Body of pancreas (tissue), 4 donors: ENCODE data around the gene PPP6R1. TPM values are rescaled to one million over a fixed set of nuclear protein-coding genes. Genes with fewer than 3 reads are reported as not detected.
A peak's percentile ranks its signal among the peaks of the same experiment; 100 is the strongest.
"Not testable (repeated sequence)": the region's sequence is repeated elsewhere in the genome, so short reads cannot be mapped to it uniquely, and the experiment has no call there.

Experiments
- ATAC-seq: fragments of 150-250 bp; one replicate; pipeline ENCODE4 v1.9.1; 2016
- DNase-seq, 4 donors: peaks; one replicate each; pipeline ENCODE4 v3.0.0-alpha.2; 2019
- H3K27ac ChIP-seq, 4 donors: fragments of 200-600 bp; sonication (generic); 1 replicate in 3 of 4; 2 replicates in 1 of 4; pipeline versions ENCODE4 v1.5.1 to v1.6.1; 2016 to 2019; ENCODE audit warnings: mild to moderate bottlenecking in 1 of 4, mixed read lengths in 1 of 4, moderate library complexity in 1 of 4
- H3K27me3 ChIP-seq, 2 donors: fragments of 200-600 bp; sonication (generic); one replicate each; pipeline ENCODE4 v1.6.0; 2016; ENCODE audit warnings: mild to moderate bottlenecking in 1 of 2
- H3K36me3 ChIP-seq, 2 donors: fragments of 200-600 bp; sonication (generic); replicated peaks in 1 of 2; 2 replicates each; pipeline ENCODE4 v1.5.1; 2016; ENCODE audit warnings: low read depth in 2 of 2; ENCODE audit not compliant: insufficient read depth in 1 of 2
- H3K4me1 ChIP-seq: fragments of 200-600 bp; sonication (generic); one replicate; pipeline ENCODE4 v1.6.0; 2016
- H3K4me3 ChIP-seq, 2 donors: fragments of 200-600 bp; sonication (generic); 1 replicate in 1 of 2; 2 replicates in 1 of 2; pipeline ENCODE4 v1.5.1; 2016 to 2019
- H3K9me3 ChIP-seq, 3 donors: fragments of 200-600 bp; sonication (generic); 1 replicate in 2 of 3; 2 replicates in 1 of 3; pipeline ENCODE4 v1.5.1; 2016
- POLR2A ChIP-seq, 3 donors: fragments of 450-650 bp; IDR thresholded peaks; one replicate each; pipeline ENCODE4 v1.6.1; 2016; ENCODE audit warnings: antibody characterized with exemption in 3 of 3, mild to moderate bottlenecking in 2 of 3
- WGBS, 2 donors: methylation state at CpG; one replicate each; pipeline ENCODE4 v1.1.5; 2017; 5-methylcytosine and 5-hydroxymethylcytosine counted together
- intact Hi-C: fragments of 100-400 bp; cut with DNase I; formaldehyde crosslinking; loops from one replicate; pipeline ENCODE4 v1.15.1; 2023
- total RNA-seq, 2 donors: library from RNA; depleted of rRNA; stranded (reverse); fragments of >200 nt; gene quantifications; one replicate each; pipeline ENCODE4 v1.1.0, GENCODE V29; 2016
- TF ChIP-seq, protein P1 (sequence below), 7 experiments: fragments of 450-650 bp in 4 of 7; fragments of 200-600 bp in 3 of 7; sonication (generic) in 3 of 7; IDR thresholded peaks; one replicate each; pipeline ENCODE4 v1.5.1; 2016 to 2019; ENCODE audit warnings: antibody characterized with exemption in 7 of 7

The PPP6R1 gene
- total RNA-seq, 2 donors from 2014 or later: 19.2 to 20.8 TPM

DNA sequence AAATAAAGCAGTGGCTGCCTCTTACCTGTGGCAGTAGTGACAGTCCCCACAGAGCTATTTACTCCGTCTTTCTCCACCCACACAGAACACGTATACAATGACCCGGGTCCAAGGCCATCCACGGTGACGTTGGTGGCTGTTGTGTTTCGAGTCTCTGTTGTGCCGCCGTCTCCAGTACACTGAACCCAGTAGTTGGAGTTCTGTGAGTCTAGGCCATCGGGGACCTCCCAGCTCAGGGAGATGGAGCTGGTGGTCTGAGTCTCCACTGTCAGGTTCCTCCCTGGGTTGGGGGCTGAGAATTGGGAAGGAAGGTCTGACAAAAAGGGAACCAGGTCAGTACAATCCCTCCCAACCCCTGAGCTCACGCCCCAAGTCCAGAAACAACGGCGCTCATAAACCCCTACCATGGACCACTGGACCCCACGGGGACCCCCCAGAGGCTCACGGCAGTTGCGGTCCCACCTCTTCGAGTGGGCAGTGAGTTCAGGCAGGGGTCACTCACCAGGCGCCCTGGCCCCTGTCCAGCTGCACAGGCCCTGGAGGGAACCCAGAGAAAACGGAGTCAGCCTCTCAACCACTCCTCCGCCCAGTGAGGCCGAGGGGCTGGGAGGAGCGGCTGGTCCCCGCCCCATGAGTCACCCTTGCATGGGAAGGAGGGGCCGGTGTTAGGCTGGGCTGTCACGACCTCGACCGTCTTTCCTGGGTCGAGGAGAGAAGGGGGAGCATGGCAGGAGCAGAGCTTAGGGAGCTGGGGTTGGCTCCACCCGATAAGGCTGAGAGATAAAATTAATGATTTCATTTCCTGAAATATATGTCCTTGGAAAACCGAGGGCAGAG is 51.9 kb downstream of the PPP6R1 start:
- Histone ChIP-seq H3K36me3 (no peaks in the 10 kb centered on the region), H3K27ac (peak overlapping the region; percentile 65 to 85 (median 82)), H3K27me3 (no peaks in the 10 kb centered on the region), H3K4me1 (peaks cover 37% of the 10 kb centered on the region), H3K4me3 (no peak overlapping the region), H3K9me3 (no peaks in the 10 kb centered on the region)
- TF ChIP-seq POLR2A (IDR thresholded peaks at IDR 0.05): peak; percentile 63 to 84 (median 80)
- TF ChIP-seq, protein P1, sequence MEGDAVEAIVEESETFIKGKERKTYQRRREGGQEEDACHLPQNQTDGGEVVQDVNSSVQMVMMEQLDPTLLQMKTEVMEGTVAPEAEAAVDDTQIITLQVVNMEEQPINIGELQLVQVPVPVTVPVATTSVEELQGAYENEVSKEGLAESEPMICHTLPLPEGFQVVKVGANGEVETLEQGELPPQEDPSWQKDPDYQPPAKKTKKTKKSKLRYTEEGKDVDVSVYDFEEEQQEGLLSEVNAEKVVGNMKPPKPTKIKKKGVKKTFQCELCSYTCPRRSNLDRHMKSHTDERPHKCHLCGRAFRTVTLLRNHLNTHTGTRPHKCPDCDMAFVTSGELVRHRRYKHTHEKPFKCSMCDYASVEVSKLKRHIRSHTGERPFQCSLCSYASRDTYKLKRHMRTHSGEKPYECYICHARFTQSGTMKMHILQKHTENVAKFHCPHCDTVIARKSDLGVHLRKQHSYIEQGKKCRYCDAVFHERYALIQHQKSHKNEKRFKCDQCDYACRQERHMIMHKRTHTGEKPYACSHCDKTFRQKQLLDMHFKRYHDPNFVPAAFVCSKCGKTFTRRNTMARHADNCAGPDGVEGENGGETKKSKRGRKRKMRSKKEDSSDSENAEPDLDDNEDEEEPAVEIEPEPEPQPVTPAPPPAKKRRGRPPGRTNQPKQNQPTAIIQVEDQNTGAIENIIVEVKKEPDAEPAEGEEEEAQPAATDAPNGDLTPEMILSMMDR (IDR thresholded peaks at IDR 0.05): no peak
- ATAC-seq (peak; percentile 90), DNase-seq (peak; percentile 87 to 94 (median 92))
- intact Hi-C loops: no loop called here
- 9 to 16% methylated on average over 20 to 29 of the region's 29 CpGs for WGBS, 2 donors

DNA sequence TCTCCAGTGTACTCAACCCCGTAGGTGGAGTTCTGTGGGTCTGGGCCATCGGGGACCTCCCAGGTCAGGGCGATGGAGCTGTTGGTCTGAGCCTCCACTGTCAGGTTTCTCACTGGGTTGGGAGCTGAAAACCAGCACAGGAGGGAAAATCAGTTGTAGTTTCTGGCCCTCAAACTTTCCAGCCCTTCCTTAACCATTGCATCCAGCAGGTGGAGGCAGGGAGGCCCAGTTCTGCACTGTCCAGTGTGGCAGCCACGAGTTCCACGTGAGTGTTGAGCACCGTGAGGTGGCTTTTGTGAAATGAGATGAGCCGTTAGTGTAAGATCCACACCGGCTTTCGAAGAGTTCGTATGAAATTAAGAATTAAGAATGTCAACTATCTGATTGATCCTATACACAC is 56.6 kb downstream of the PPP6R1 start:
- 63 to 72% methylated on average over 8 to 10 of the region's 10 CpGs for WGBS, 2 donors
- H3K4me3 ChIP-seq, DNase-seq, ATAC-seq, H3K36me3 ChIP-seq, H3K27me3 ChIP-seq, H3K9me3 ChIP-seq, intact Hi-C loops, H3K27ac ChIP-seq: not testable (repeated sequence)
- TF ChIP-seq, protein P1 (IDR thresholded peaks at IDR 0.05): peak in 1 of 7 experiments; percentile 4
- H3K4me1 ChIP-seq: peaks cover 10% of the 10 kb centered on the region

DNA sequence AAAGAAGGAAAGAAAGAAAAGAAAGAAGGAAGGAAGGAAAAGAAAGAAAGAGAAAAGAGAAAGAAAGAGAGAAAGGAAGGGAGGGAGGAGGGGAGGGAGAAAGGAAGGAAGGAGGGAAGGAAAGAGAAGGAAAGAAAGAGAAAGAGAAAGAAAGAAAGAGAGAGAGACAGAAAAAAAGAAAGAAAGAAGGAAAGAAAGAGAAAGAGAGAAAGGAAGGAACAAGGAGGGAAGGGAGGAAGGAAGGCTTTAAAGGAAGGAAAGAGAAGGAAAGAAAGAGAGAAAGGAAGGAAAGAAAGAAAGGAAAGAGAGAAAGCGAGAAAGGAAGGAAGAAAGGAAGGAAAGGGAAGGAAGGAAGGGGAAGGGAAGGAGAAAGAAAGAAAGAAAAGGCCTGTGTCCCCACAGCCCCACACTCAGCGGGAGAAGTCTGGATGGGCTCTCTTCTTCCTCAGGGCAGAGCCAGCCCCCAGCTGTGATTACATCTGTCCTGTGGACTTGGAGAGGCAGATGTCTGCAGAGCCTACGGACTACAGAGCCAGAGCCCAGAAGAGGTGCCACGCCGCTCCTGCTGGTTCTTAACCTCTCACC is 59.1 kb downstream of the PPP6R1 start:
- Histone ChIP-seq H3K9me3 (no peaks in the 10 kb centered on the region), H3K36me3 (no peaks in the 10 kb centered on the region), H3K27ac (no peak overlapping the region), H3K4me3 (no peak overlapping the region), H3K4me1 (no peaks in the 10 kb centered on the region), H3K27me3 (no peaks in the 10 kb centered on the region)
- DNase-seq (no peak), ATAC-seq (no peak)
- 71 to 88% methylated on average over 5 of the region's 5 CpGs for WGBS, 2 donors
- intact Hi-C loops: no loop called here
- TF ChIP-seq, protein P1 (IDR thresholded peaks at IDR 0.05): no peak
- TF ChIP-seq POLR2A (IDR thresholded peaks at IDR 0.05): no peak

DNA sequence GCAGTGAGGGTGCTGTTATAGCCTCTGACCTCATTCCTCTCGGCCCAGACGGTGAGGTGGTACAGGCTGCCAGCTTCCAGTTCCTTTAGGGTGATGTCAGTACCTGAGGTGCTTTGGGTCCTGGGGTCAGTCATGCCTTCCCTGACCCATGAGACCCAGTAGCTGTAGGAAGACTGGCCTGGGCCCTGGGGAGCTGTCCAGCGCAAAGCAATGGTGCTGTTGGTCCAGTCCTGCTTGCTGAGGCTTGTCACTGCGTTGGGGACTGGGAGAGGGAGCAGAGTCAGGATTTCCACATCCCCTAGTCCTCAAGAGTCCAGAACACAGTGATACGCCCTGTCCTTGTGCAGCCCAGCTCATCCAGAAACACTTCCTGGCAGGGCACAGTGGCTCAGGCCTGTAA is 60.2 kb downstream of the PPP6R1 start:
- Histone ChIP-seq H3K36me3 (no peaks in the 10 kb centered on the region), H3K4me1 (no peaks in the 10 kb centered on the region), H3K9me3 (no peaks in the 10 kb centered on the region), H3K27ac (no peak overlapping the region), H3K4me3 (no peak overlapping the region), H3K27me3 (no peaks in the 10 kb centered on the region)
- ATAC-seq: no peak
- intact Hi-C loops: no loop called here
- DNase-seq: no peak
- no peak for TF ChIP-seq POLR2A (IDR thresholded peaks at IDR 0.05)
- TF ChIP-seq, protein P1 (IDR thresholded peaks at IDR 0.05): no peak
- 80 to 90% methylated on average over 2 to 5 of the region's 5 CpGs for WGBS, 2 donors
